ENCODE measurements around the gene ADCY3. TPM values are rescaled to one million over a fixed set of nuclear protein-coding genes. Genes with fewer than 3 reads are reported as not detected.
A peak's percentile ranks its signal among the peaks of the same experiment; 100 is the strongest.

ADCY3 gene
- total and polyA plus RNA-seq, 4 donors = 7.6 to 144 (median 80.0) TPM

GRCh38 chr2:24906466-24906865 is 13.6 kb downstream of the ADCY3 start:
- intact Hi-C loops (cut with DNase I) = no loop called here
- ATAC-seq (ENCODE audit: low FRiP score) (no peak), DNase-seq (peak in 1 of 2 donors; percentile 57)
- Histone ChIP-seq H3K36me3 (ENCODE audit: control insufficient read depth in 1 of 2, insufficient read depth in 2 of 2, low read length in 1 of 2) (no peaks in the 10 kb centered on the region), H3K27me3 (ENCODE audit: control insufficient read depth in 1 of 2, insufficient read depth in 2 of 2, low read length in 1 of 2) (no peaks in the 10 kb centered on the region), H3K9me3 (ENCODE audit: control insufficient read depth, low read length) (no peaks in the 10 kb centered on the region), H3K4me1 (ENCODE audit: control insufficient read depth in 1 of 2, insufficient read depth in 2 of 2, low read length in 2 of 2) (no peaks in the 10 kb centered on the region), H3K27ac (ENCODE audit: low read depth in 1 of 2, low read length in 2 of 2) (no peak overlapping the region), H3K4me3 (ENCODE audit: low read length in 2 of 2) (no peak overlapping the region)
- WGBS, 2 donors = 96 to 98% methylated on average over 6 of the region's 6 CpGs

DNA sequence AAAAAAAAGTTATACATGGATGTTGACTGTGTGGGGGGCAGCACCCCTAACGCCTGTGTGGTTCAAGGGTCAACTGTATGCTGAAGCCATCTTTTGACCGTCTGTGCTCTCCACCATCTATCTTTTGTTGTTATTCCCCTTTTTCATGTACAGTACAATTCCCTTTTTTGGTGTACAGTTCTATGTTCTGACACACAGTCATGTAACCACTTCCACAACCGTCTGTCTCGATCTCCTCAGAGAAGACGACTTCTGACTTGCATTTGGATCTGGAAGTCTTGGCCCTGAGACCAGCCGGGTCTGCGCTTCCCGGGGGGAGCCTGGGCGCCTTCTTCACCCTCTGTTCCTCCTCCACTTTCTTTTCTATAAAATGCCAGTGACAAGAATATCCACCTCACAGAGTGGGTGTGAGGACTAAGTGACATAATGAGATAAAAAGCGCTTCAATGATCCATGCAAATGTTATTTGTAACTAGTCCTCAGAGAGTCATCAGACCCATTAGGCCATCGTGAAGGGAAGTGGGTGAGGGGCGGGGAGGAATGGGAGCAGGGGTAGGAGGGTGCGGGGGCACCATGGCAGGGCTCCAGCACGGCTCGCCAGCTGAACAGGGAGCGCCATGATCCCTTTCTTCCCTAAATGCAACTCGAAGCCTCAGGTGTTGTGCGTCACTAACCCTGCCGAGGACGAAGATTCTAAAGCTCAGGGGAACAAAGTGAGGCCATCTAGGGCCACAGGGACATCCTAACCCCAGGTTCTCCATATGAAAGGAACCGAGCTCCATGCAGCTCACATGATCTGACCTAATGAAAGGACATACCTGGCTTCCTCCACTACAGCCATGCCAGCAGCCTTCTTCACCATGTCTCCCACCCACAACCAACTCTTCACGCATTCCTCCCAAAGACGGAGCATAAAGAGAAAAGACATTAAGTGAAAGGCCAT is 16.6 kb downstream of the ADCY3 start:
- Histone ChIP-seq H3K9me3 (ENCODE audit: control insufficient read depth, low read length) (no peaks in the 10 kb centered on the region), H3K4me3 (ENCODE audit: low read length in 2 of 2) (no peak overlapping the region), H3K27ac (ENCODE audit: low read depth in 1 of 2, low read length in 2 of 2) (no peak overlapping the region), H3K27me3 (ENCODE audit: control insufficient read depth in 1 of 2, insufficient read depth in 2 of 2, low read length in 1 of 2) (no peaks in the 10 kb centered on the region), H3K4me1 (ENCODE audit: control insufficient read depth in 1 of 2, insufficient read depth in 2 of 2, low read length in 2 of 2) (no peaks in the 10 kb centered on the region), H3K36me3 (ENCODE audit: control insufficient read depth in 1 of 2, insufficient read depth in 2 of 2, low read length in 1 of 2) (no peaks in the 10 kb centered on the region)
- ATAC-seq (ENCODE audit: low FRiP score) (no peak), DNase-seq (peak in 1 of 2 donors; percentile 70)
- WGBS, 2 donors = 92 to 95% methylated on average over 23 of the region's 23 CpGs
- intact Hi-C loops (cut with DNase I) = no loop called here

DNA sequence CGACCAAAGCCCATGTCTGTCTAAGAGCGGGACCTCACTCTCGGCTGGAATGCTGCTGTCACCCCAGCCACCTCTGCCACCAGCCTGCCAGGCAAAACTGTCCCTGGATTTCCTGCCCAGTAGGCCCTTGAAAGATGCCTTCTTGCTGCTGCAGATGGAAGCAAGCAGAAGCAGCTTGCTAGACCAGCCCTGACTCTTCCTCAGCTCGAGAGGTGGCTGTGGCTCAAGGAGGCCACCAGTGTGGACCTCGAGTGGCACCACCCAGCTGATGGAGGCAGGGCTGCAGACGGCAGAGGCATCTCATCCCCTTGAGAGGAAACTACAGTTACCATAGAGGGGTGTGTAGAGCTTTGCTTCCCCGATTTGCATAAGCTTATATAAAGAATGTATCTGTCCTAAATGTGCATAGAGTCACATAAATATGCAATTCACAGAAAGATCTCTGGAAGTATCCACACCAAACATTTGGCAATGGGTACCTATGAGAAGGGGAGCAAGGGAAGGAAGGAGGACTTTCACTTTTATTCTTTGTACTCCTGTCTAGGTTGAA is 20.6 kb downstream of the ADCY3 start:
- peak in 1 of 2 donors; percentile 35 for DNase-seq
- H3K36me3 ChIP-seq (ENCODE audit: control insufficient read depth in 1 of 2, insufficient read depth in 2 of 2, low read length in 1 of 2) = no peaks in the 10 kb centered on the region

DNA sequence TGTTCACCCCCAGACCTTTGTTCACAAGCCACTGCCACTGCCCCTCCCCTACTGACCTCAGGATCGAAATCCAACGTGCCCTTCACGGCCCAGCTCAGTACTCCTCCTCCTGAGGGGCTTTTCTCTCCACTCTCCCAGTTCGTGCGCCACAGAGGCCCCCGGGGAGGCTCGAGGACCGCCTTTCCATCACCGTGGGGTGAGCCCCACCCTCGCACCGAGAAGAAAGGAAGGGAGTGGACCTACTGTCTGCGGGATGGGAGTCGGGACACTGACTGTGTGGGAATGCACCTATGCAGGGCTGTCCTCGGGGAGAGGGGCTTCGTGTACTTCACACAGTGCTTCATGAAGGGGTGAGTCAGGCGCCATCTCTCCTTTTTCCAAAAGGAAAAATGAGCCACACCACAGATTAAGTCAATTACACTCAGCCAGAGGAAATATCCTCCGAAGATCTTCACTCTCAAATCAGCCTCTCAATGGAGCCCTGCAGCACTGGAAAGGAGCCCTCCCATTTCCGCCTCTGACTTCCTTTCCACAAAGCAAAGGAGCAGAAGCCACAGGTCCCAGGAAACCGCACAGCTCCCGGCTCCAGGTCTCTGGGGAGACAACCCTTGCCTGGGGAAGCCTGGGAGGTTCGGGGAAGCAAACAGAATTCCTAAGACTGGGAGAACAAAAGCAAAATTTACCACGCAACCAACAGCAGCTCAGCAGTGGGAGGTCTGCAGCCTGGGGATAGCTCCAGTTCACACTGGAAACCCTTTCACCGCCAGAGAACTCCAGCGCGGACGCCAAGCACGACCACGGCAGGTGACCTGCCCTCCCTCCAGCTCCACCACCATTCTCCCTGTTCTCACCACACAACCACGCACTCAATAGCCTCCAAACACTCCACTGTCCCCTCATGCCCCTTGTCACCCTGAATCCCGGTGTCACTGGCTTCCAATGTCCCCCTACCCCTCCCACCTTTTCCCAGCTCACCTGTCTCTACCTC is 21.6 kb downstream of the ADCY3 start:
- Histone ChIP-seq H3K4me1 (ENCODE audit: control insufficient read depth in 1 of 2, insufficient read depth in 2 of 2, low read length in 2 of 2) (no peaks in the 10 kb centered on the region), H3K36me3 (ENCODE audit: control insufficient read depth in 1 of 2, insufficient read depth in 2 of 2, low read length in 1 of 2) (no peaks in the 10 kb centered on the region), H3K4me3 (ENCODE audit: low read length in 2 of 2) (no peak overlapping the region), H3K27ac (ENCODE audit: low read depth in 1 of 2, low read length in 2 of 2) (no peak overlapping the region), H3K27me3 (ENCODE audit: control insufficient read depth in 1 of 2, insufficient read depth in 2 of 2, low read length in 1 of 2) (no peaks in the 10 kb centered on the region), H3K9me3 (ENCODE audit: control insufficient read depth, low read length) (no peaks in the 10 kb centered on the region)
- ATAC-seq (ENCODE audit: low FRiP score) (no peak), DNase-seq (peak in 1 of 2 donors; percentile 61)
- 92 to 96% methylated on average over 30 of the region's 30 CpGs for whole genome bisulfite sequencing, 2 donors
- intact Hi-C loops (cut with DNase I) = no loop called here

More for the DNA sequence above, 20.6 kb downstream of the ADCY3 start:
- no peaks in the 10 kb centered on the region for H3K9me3 ChIP-seq (ENCODE audit: control insufficient read depth, low read length)
- no peak overlapping the region for H3K4me3 ChIP-seq (ENCODE audit: low read length in 2 of 2)
- H3K27ac ChIP-seq (ENCODE audit: low read depth in 1 of 2, low read length in 2 of 2) = no peak overlapping the region
- H3K27me3 ChIP-seq (ENCODE audit: control insufficient read depth in 1 of 2, insufficient read depth in 2 of 2, low read length in 1 of 2) = no peaks in the 10 kb centered on the region
- WGBS, 2 donors = 88 to 93% methylated on average over 7 of the region's 7 CpGs
- no peak for ATAC-seq (ENCODE audit: low FRiP score)
- intact Hi-C loops (cut with DNase I) = no loop called here
- H3K4me1 ChIP-seq (ENCODE audit: control insufficient read depth in 1 of 2, insufficient read depth in 2 of 2, low read length in 2 of 2) = no peaks in the 10 kb centered on the region

GRCh38 chr2:24894750-24895149 is 25.3 kb downstream of the ADCY3 start:
- Histone ChIP-seq H3K9me3 (ENCODE audit: control insufficient read depth, low read length) (no peaks in the 10 kb centered on the region), H3K36me3 (ENCODE audit: control insufficient read depth in 1 of 2, insufficient read depth in 2 of 2, low read length in 1 of 2) (no peaks in the 10 kb centered on the region), H3K27me3 (ENCODE audit: control insufficient read depth in 1 of 2, insufficient read depth in 2 of 2, low read length in 1 of 2) (no peaks in the 10 kb centered on the region), H3K4me3 (ENCODE audit: low read length in 2 of 2) (no peak overlapping the region), H3K4me1 (ENCODE audit: control insufficient read depth in 1 of 2, insufficient read depth in 2 of 2, low read length in 2 of 2) (no peaks in the 10 kb centered on the region), H3K27ac (ENCODE audit: low read depth in 1 of 2, low read length in 2 of 2) (no peak overlapping the region)
- no peak for DNase-seq
- WGBS, 2 donors = 78 to 90% methylated on average over 3 of the region's 3 CpGs
- intact Hi-C loops (cut with DNase I) = no loop called here
- ATAC-seq (ENCODE audit: low FRiP score) = no peak

GRCh38 chr2:24893934-24894333 is 26.1 kb downstream of the ADCY3 start:
- no peak for ATAC-seq (ENCODE audit: low FRiP score)
- intact Hi-C loops (cut with DNase I) = no loop called here
- DNase-seq = no peak

DNA sequence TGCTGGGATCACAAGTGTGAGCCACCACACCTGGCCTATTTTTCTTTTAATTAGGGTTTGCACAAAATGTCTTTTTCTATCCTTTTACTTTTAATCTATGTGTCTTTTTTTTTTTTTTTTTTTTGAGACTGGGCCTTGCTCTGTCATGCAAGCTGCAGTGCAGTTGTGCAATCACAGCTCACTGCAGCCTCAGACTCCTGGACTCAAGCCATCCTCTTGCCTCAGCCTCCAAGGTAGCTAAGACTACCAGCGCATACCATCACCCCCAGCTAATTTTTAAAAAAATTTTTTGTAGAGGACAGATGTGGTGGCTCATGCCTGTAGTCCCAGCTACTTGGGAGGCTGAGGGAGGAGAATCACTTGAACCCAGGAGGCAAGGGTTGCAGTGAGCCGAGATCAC is 27.1 kb downstream of the ADCY3 start:
- intact Hi-C loops (cut with DNase I) = no loop called here
- DNase-seq = peak in 1 of 2 donors; percentile 57

More at GRCh38 chr2:24893934-24894333, 26.1 kb downstream of the ADCY3 start:
- H3K27me3 ChIP-seq (ENCODE audit: control insufficient read depth in 1 of 2, insufficient read depth in 2 of 2, low read length in 1 of 2) = no peaks in the 10 kb centered on the region
- H3K4me3 ChIP-seq (ENCODE audit: low read length in 2 of 2) = no peak overlapping the region
- no peaks in the 10 kb centered on the region for H3K9me3 ChIP-seq (ENCODE audit: control insufficient read depth, low read length)
- H3K36me3 ChIP-seq (ENCODE audit: control insufficient read depth in 1 of 2, insufficient read depth in 2 of 2, low read length in 1 of 2) = peaks cover 0 to 1% of the 10 kb centered on the region in 2 donors
- WGBS, 2 donors = 72 to 81% methylated on average over 3 of the region's 3 CpGs
- H3K4me1 ChIP-seq (ENCODE audit: control insufficient read depth in 1 of 2, insufficient read depth in 2 of 2, low read length in 2 of 2) = no peaks in the 10 kb centered on the region
- H3K27ac ChIP-seq (ENCODE audit: low read depth in 1 of 2, low read length in 2 of 2) = no peak overlapping the region

GRCh38 chr2:24891201-24891600 is 28.8 kb downstream of the ADCY3 start:
- no peaks in the 10 kb centered on the region for H3K9me3 ChIP-seq (ENCODE audit: control insufficient read depth, low read length)
- WGBS, 2 donors = 97 to 98% methylated on average over 2 of the region's 2 CpGs
- no peaks in the 10 kb centered on the region for H3K27me3 ChIP-seq (ENCODE audit: control insufficient read depth in 1 of 2, insufficient read depth in 2 of 2, low read length in 1 of 2)
- H3K4me1 ChIP-seq (ENCODE audit: control insufficient read depth in 1 of 2, insufficient read depth in 2 of 2, low read length in 2 of 2) = no peaks in the 10 kb centered on the region
- peaks cover 0 to 1% of the 10 kb centered on the region in 2 donors for H3K36me3 ChIP-seq (ENCODE audit: control insufficient read depth in 1 of 2, insufficient read depth in 2 of 2, low read length in 1 of 2)
- no peak overlapping the region for H3K4me3 ChIP-seq (ENCODE audit: low read length in 2 of 2)
- DNase-seq (no peak), ATAC-seq (ENCODE audit: low FRiP score) (no peak)
- H3K27ac ChIP-seq (ENCODE audit: low read depth in 1 of 2, low read length in 2 of 2) = no peak overlapping the region
- intact Hi-C loops (cut with DNase I) = no loop called here

More for the DNA sequence above, 27.1 kb downstream of the ADCY3 start:
- no peaks in the 10 kb centered on the region for H3K4me1 ChIP-seq (ENCODE audit: control insufficient read depth in 1 of 2, insufficient read depth in 2 of 2, low read length in 2 of 2)
- no peak overlapping the region for H3K27ac ChIP-seq (ENCODE audit: low read depth in 1 of 2, low read length in 2 of 2)
- H3K36me3 ChIP-seq (ENCODE audit: control insufficient read depth in 1 of 2, insufficient read depth in 2 of 2, low read length in 1 of 2) = peaks cover 0 to 1% of the 10 kb centered on the region in 2 donors
- H3K4me3 ChIP-seq (ENCODE audit: low read length in 2 of 2) = no peak overlapping the region
- H3K9me3 ChIP-seq (ENCODE audit: control insufficient read depth, low read length) = no peaks in the 10 kb centered on the region
- no peak for ATAC-seq (ENCODE audit: low FRiP score)
- H3K27me3 ChIP-seq (ENCODE audit: control insufficient read depth in 1 of 2, insufficient read depth in 2 of 2, low read length in 1 of 2) = no peaks in the 10 kb centered on the region
- 97 to 98% methylated on average over 2 of the region's 2 CpGs for WGBS, 2 donors

All from aorta (tissue), 5 donors.